Activated effector memory CD4-positive, alpha-beta T cell treated with anti-CD3 and anti-CD28 coated beads, Interleukin-2, amount 50 U/mL, for 16 hours (primary cell): Measurements from ENCODE around the gene PP2D1.
A peak's percentile ranks its signal among the peaks of the same experiment; 100 is the strongest.
"Not testable (repeated sequence)": the region's sequence is repeated elsewhere in the genome, so short reads cannot be mapped to it uniquely, and the experiment has no call there.

Experiments
- DNase-seq: peaks from one replicate; pipeline ENCODE4 v3.0.0-alpha.2; 2020

Gene PP2D1

GRCh38 chr3:20039765-20040547 lies 27.9 kb upstream of the PP2D1 start, which contains the start of gene KAT2B:
KAT2B (plus strand) TSS chr3:20040446; CDS start chr3:20040478, 32 bp downstream.
- DNase-seq = peak; percentile 94

GRCh38 chr3:20039466-20039764 lies 27.4 kb upstream of the PP2D1 start:
- no peak for DNase-seq

GRCh38 chr3:20038699-20039465 lies 26.8 kb upstream of the PP2D1 start:
- no peak for DNase-seq

- no peak for DNase-seq
Measured at GRCh38 chr3:20037255-20037996, 25.4 kb upstream of the PP2D1 start.

GRCh38 chr3:20035019-20035418 lies 23.0 kb upstream of the PP2D1 start:
- DNase-seq = no peak

GRCh38 chr3:20031939-20032338 lies 19.9 kb upstream of the PP2D1 start:
- DNase-seq = not testable (repeated sequence)

GRCh38 chr3:20028905-20029331 lies 16.9 kb upstream of the PP2D1 start:
- DNase-seq = no peak

GRCh38 chr3:20027136-20027535 lies 15.1 kb upstream of the PP2D1 start:
- no peak for DNase-seq

- no peak for DNase-seq
Measured at GRCh38 chr3:20023623-20024405, 11.8 kb upstream of the PP2D1 start.

GRCh38 chr3:20022954-20023622 lies 11.0 kb upstream of the PP2D1 start:
- no peak for DNase-seq

- DNase-seq = not testable (repeated sequence)
Measured at GRCh38 chr3:20016076-20016475, 4.0 kb upstream of the PP2D1 start.

GRCh38 chr3:20015525-20015924 lies 3.5 kb upstream of the PP2D1 start:
- DNase-seq = no peak

- no peak for DNase-seq
Measured at GRCh38 chr3:20013396-20013795, 1.3 kb upstream of the PP2D1 start.

- no peak for DNase-seq
Measured at GRCh38 chr3:20008646-20009045, 3.4 kb downstream of the PP2D1 start.

- DNase-seq = no peak
Measured at GRCh38 chr3:20007960-20008359, 4.1 kb downstream of the PP2D1 start.

GRCh38 chr3:20001932-20002331 lies 10.1 kb downstream of the PP2D1 start:
- no peak for DNase-seq

GRCh38 chr3:19997502-19997901 lies 14.6 kb downstream of the PP2D1 start:
- DNase-seq = no peak

GRCh38 chr3:19994796-19995195 lies 17.3 kb downstream of the PP2D1 start:
- no peak for DNase-seq

GRCh38 chr3:19988904-19989303 lies 23.2 kb downstream of the PP2D1 start:
- DNase-seq = not testable (repeated sequence)

GRCh38 chr3:19972054-19972453 lies 40.0 kb downstream of the PP2D1 start:
- DNase-seq = no peak

GRCh38 chr3:19970327-19970726 lies 41.7 kb downstream of the PP2D1 start:
- DNase-seq = no peak

GRCh38 chr3:19967812-19968211 lies 44.3 kb downstream of the PP2D1 start:
- no peak for DNase-seq
